Uterus (tissue), 2 donors: ENCODE measurements around the gene CACNA2D4.

ENCODE experiments used
- CTCF ChIP-seq, 4 experiments: fragments of 200-600 bp in 2 of 4; fragments of 450-650 bp in 2 of 4; sonication (generic) in 2 of 4; IDR thresholded peaks; one replicate each; pipeline ENCODE4 v1.5.1; 2016 to 2019; ENCODE audit warnings: antibody characterized with exemption in 4 of 4, mild to moderate bottlenecking in 2 of 4, moderate library complexity in 1 of 4
- POLR2A ChIP-seq, 2 donors: fragments of 450-650 bp; IDR thresholded peaks; one replicate each; pipeline ENCODE4 v1.6.1; 2016; ENCODE audit warnings: antibody characterized with exemption in 2 of 2, mild to moderate bottlenecking in 1 of 2, moderate library complexity in 1 of 2

- TF ChIP-seq POLR2A (IDR thresholded peaks at IDR 0.05), result no peak
- TF ChIP-seq CTCF (IDR thresholded peaks at IDR 0.05), result no peak
Observed at GRCh38 chr12:1863823-1864222, 54.6 kb downstream of the CACNA2D4 start.
